BE2C (cell line): ENCODE data around the gene MXD1.

Experiments
- DNase-seq: peaks from one replicate; pipeline ENCODE4 v3.0.0-alpha.2; 2020
- H3K27me3 ChIP-seq: fragments of 250-450 bp; sonication (Bioruptor Pico); 2 replicates; pipeline ENCODE4 v1.5.1; 2020; ENCODE audit warnings: mild to moderate bottlenecking
- H3K36me3 ChIP-seq: fragments of 250-450 bp; sonication (Bioruptor Pico); 2 replicates; pipeline ENCODE4 v1.5.1; 2020; ENCODE audit warnings: mild to moderate bottlenecking
- H3K4me1 ChIP-seq: fragments of 250-450 bp; sonication (Bioruptor Pico); 2 replicates; pipeline ENCODE4 v1.5.1; 2020
- H3K4me3 ChIP-seq: 2 replicates; pipeline ENCODE4 v1.5.1; 2011; ENCODE audit warnings: low read depth, low read length
- H3K9me3 ChIP-seq: fragments of 250-450 bp; sonication (Bioruptor Pico); 2 replicates; pipeline ENCODE4 v1.5.1; 2020
- TF ChIP-seq, protein P1 (sequence below): IDR thresholded peaks from 2 replicates; pipeline ENCODE4 v1.5.1; 2012; ENCODE audit warnings: mild to moderate bottlenecking, low read depth, low read length

The MXD1 gene

DNA sequence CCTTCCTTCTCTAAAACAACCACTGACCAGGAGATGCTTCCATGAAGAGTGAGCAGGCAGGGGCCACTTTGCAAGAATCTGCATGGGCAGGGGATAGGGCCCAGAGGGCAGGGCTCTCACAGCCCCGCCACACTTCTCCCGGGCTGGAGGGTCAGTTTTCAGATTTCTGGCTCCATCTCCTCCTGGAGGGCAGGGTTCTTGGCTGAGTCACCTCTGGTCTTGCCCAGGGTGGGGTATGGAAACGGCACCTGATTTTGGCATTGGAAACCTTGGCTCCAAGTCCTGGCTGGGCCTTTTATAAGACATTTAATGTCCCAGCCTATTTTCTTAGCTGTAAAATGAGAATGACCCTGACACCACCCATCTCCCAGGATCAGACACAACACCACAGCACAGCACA lies 74.1 kb downstream of the MXD1 start:
- Histone ChIP-seq H3K4me3 (no peak overlapping the region), H3K4me1 (no peaks in the 10 kb centered on the region), H3K36me3 (no peaks in the 10 kb centered on the region), H3K9me3 (no peaks in the 10 kb centered on the region), H3K27me3 (no peaks in the 10 kb centered on the region)
- TF ChIP-seq, protein P1, sequence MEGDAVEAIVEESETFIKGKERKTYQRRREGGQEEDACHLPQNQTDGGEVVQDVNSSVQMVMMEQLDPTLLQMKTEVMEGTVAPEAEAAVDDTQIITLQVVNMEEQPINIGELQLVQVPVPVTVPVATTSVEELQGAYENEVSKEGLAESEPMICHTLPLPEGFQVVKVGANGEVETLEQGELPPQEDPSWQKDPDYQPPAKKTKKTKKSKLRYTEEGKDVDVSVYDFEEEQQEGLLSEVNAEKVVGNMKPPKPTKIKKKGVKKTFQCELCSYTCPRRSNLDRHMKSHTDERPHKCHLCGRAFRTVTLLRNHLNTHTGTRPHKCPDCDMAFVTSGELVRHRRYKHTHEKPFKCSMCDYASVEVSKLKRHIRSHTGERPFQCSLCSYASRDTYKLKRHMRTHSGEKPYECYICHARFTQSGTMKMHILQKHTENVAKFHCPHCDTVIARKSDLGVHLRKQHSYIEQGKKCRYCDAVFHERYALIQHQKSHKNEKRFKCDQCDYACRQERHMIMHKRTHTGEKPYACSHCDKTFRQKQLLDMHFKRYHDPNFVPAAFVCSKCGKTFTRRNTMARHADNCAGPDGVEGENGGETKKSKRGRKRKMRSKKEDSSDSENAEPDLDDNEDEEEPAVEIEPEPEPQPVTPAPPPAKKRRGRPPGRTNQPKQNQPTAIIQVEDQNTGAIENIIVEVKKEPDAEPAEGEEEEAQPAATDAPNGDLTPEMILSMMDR = no peak
- DNase-seq = no peak

DNA sequence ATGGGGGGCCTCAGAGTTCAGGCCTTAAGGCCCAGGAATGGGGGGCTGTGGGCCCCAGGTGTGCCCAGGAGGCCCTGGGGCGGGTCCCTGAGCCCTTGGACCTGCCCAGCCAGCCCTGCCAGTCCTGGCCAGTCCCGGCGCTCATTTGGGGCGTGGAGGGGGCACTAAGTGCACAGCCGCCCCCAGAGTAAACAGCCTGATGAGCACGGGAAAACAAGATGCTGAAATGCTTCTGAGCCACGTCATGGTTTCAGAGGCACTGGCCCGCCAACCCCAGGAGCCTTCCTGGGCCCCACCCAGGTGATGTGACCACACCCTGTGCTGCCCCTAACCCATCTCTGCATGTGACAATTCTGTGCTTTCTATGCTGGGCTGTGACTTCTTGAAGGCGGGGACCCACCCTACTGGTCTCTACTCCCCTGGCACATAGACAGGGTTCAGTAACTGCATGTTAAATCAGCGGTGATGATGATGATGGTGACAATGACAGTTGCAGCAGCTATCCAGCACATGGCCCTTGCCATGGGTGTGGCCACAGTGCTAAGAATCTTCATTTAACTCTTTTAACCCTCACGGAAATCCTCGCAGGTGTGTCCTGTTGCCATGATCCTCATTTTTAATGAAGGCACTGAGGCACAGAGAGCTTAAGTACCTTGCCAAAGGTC lies 74.7 kb downstream of the MXD1 start:
- Histone ChIP-seq H3K27me3 (no peaks in the 10 kb centered on the region), H3K36me3 (no peaks in the 10 kb centered on the region), H3K9me3 (no peaks in the 10 kb centered on the region), H3K4me1 (no peaks in the 10 kb centered on the region), H3K4me3 (no peak overlapping the region)
- TF ChIP-seq, protein P1 = no peak
- no peak for DNase-seq
